Lung (tissue), 12 donors: Measurements from ENCODE around the gene NTM. TPM values are rescaled to one million over a fixed set of nuclear protein-coding genes. Genes with fewer than 3 reads are reported as not detected.
A peak's percentile ranks its signal among the peaks of the same experiment; 100 is the strongest.

Source experiments
- ATAC-seq: fragments of 200-7000 bp; cut with Tn5 transposase; one replicate; pipeline ENCODE4 v1.9.1; 2020; ENCODE audit warnings: moderate number of reproducible peaks; ENCODE audit not compliant: insufficient read depth, low FRiP score
- DNase-seq, 3 donors: peaks; one replicate each; pipeline ENCODE4 v3.0.0-alpha.2; 2013 to 2017
- H3K27ac ChIP-seq, 2 donors: one replicate each; pipeline ENCODE4 v1.5.1; 2013; ENCODE audit warnings: mild to moderate bottlenecking in 2 of 2, moderate library complexity in 2 of 2, control low read depth in 1 of 2, inconsistent platforms in 1 of 2, low read depth in 1 of 2, low read length in 1 of 2
- H3K27me3 ChIP-seq, 3 donors: one replicate each; pipeline ENCODE4 v1.5.1; 2013; ENCODE audit warnings: low read length in 2 of 3; ENCODE audit not compliant: control insufficient read depth in 3 of 3, insufficient read depth in 3 of 3
- H3K36me3 ChIP-seq, 4 donors: one replicate each; pipeline ENCODE4 v1.5.1; 2013; ENCODE audit warnings: low read length in 4 of 4, mild to moderate bottlenecking in 1 of 4, moderate library complexity in 1 of 4; ENCODE audit not compliant: control insufficient read depth in 4 of 4, insufficient read depth in 4 of 4
- H3K4me1 ChIP-seq, 5 donors: one replicate each; pipeline ENCODE4 v1.5.1; 2013; ENCODE audit warnings: low read length in 5 of 5, mild to moderate bottlenecking in 2 of 5, moderate library complexity in 1 of 5; ENCODE audit not compliant: control insufficient read depth in 5 of 5, insufficient read depth in 5 of 5
- H3K4me3 ChIP-seq: one replicate; pipeline ENCODE4 v1.5.1; 2013; ENCODE audit warnings: mild to moderate bottlenecking, control low read depth, moderate library complexity
- H3K9ac ChIP-seq, 2 donors: one replicate each; pipeline ENCODE4 v1.5.1; 2013; ENCODE audit warnings: low read length in 2 of 2, control low read depth in 1 of 2; ENCODE audit not compliant: insufficient read depth in 1 of 2
- H3K9me3 ChIP-seq, 4 donors: one replicate each; pipeline ENCODE4 v1.5.1; 2013; ENCODE audit warnings: low read length in 3 of 4, mild to moderate bottlenecking in 1 of 4, moderate library complexity in 1 of 4; ENCODE audit not compliant: control insufficient read depth in 4 of 4, insufficient read depth in 3 of 4
- CTCF ChIP-seq: IDR thresholded peaks from 2 replicates; pipeline ENCODE4 v1.5.1; 2012; ENCODE audit warnings: mild to moderate bottlenecking; ENCODE audit errors: control extremely low read depth, extremely low read depth
- WGBS, 2 donors: extraction: QIAGEN DNeasy Blood & Tissue Kit; methylation state at CpG; one replicate each; pipeline ENCODE4 v1.1.7; 2013; 5-methylcytosine and 5-hydroxymethylcytosine counted together
- polyA plus RNA-seq, 2 donors: library from polyadenylated mRNA; stranded (reverse); fragments of 200-250 nt; gene quantifications; one replicate each; pipeline ENCODE4 v1.2.1, GENCODE V29; 2013
- total RNA-seq, 2 donors: library from RNA; depleted of rRNA in 1 of 2; stranded (reverse); fragments of >200 nt in 1 of 2; gene quantifications; one replicate each; pipeline ENCODE4 v1.2.1, GENCODE V29; 2014 to 2021
- donor health status: control.
- donor health status: control.
- donor health status: Bipolar disorder and iron deficiency.
- donor health status: healthy.
- donor health status: DM: yes; HTN: yes; CAD: no.

NTM gene
- total and polyA plus RNA-seq, 4 donors, result 0.39 to 30.9 (median 7.2) TPM

GRCh38 chr11:131327421-131327820 lies 43.0 kb upstream of the NTM start:
- H3K4me3 ChIP-seq, result no peak overlapping the region
- WGBS, 2 donors, result 69 to 74% methylated on average over 5 of the region's 5 CpGs
- no peak for TF ChIP-seq CTCF
- no peaks in the 10 kb centered on the region for H3K4me1 ChIP-seq
- DNase-seq, result no peak
- H3K9me3 ChIP-seq, result peaks cover 0 to 8% (median 0%) of the 10 kb centered on the region in 4 donors
- no peak overlapping the region for H3K9ac ChIP-seq
- H3K36me3 ChIP-seq, result no peaks in the 10 kb centered on the region
- H3K27me3 ChIP-seq, result no peaks in the 10 kb centered on the region
- no peak for ATAC-seq
- no peak overlapping the region for H3K27ac ChIP-seq

- DNase-seq (no peak), ATAC-seq (no peak)
- 81 to 93% methylated on average over 3 of the region's 3 CpGs for WGBS, 2 donors
- Histone ChIP-seq H3K27me3 (no peaks in the 10 kb centered on the region), H3K4me3 (no peak overlapping the region), H3K4me1 (no peaks in the 10 kb centered on the region), H3K27ac (no peak overlapping the region), H3K9ac (no peak overlapping the region), H3K36me3 (no peaks in the 10 kb centered on the region), H3K9me3 (peaks cover 0 to 8% (median 0%) of the 10 kb centered on the region in 4 donors)
- TF ChIP-seq CTCF, result no peak
Observed at GRCh38 chr11:131328843-131329242, 41.6 kb upstream of the NTM start.

- no peak for DNase-seq
- no peak for ATAC-seq
- Histone ChIP-seq H3K27me3 (peaks cover 0 to 4% (median 0%) of the 10 kb centered on the region in 3 donors), H3K4me3 (no peak overlapping the region), H3K36me3 (no peaks in the 10 kb centered on the region), H3K9me3 (peaks cover 0 to 4% (median 0%) of the 10 kb centered on the region in 4 donors), H3K9ac (no peak overlapping the region), H3K4me1 (no peaks in the 10 kb centered on the region), H3K27ac (no peak overlapping the region)
- TF ChIP-seq CTCF, result no peak
- 57 to 72% methylated on average over 7 of the region's 7 CpGs for whole genome bisulfite sequencing, 2 donors
Observed at GRCh38 chr11:131331010-131331409, 39.4 kb upstream of the NTM start.

- ATAC-seq, result no peak
- no peak for TF ChIP-seq CTCF
- no peaks in the 10 kb centered on the region for H3K36me3 ChIP-seq
- no peaks in the 10 kb centered on the region for H3K4me1 ChIP-seq
- peaks cover 0 to 4% (median 0%) of the 10 kb centered on the region in 3 donors for H3K27me3 ChIP-seq
- no peak overlapping the region for H3K9ac ChIP-seq
- DNase-seq, result peak in 1 of 3 donors; percentile 27
- 66 to 82% methylated on average over 5 of the region's 5 CpGs for WGBS, 2 donors
- peaks cover 0 to 3% (median 0%) of the 10 kb centered on the region in 4 donors for H3K9me3 ChIP-seq
- H3K27ac ChIP-seq, result no peak overlapping the region
- no peak overlapping the region for H3K4me3 ChIP-seq
Observed at GRCh38 chr11:131331546-131331945, 38.9 kb upstream of the NTM start.
